Dermis microvascular lymphatic vessel endothelial cell (primary cell): Measurements from ENCODE around the gene MRPL11. TPM values are rescaled to one million over a fixed set of nuclear protein-coding genes. Genes with fewer than 3 reads are reported as not detected.
"Not testable (repeated sequence)": the region's sequence is repeated elsewhere in the genome, so short reads cannot be mapped to it uniquely, and the experiment has no call there.

ENCODE experiments used
- DNase-seq, 2 donors: peaks; one replicate each; pipeline versions ENCODE4 v3.0.0 to v3.0.0-alpha.2; 2010; ENCODE audit warnings: low read depth in 2 of 2
- total RNA-seq: library from RNA; depleted of rRNA; stranded (reverse); fragments of >200 nt; gene quantifications from 2 replicates; pipeline ENCODE4 v1.2.1, GENCODE V29; 2014

MRPL11 gene
- total RNA-seq, 1 donor from 2014 or later, result 37.5 TPM

DNA sequence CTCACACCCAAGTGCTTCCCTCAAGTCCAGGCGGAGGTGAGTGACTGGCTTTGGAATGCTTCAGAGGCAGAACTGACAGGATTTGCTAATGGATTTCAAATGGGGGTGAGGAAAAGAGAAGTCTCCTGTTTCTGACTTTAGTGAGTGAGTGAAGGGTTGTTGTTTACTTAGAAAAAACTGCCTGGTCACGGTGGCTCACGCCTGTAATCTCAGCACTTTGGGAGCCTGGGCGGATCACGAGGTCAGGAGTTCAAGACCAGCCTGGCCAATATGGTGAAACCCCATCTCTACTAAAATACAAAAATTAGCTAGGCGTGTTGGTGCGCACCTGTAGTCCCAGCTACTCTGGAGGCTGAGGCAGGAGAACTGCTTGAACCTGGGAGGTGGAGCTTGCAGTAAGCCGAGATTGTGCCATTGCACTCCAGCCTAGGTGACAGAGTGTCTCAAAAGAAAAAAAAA is 6.7 kb downstream of the MRPL11 start:
- not testable (repeated sequence) for DNase-seq

DNA sequence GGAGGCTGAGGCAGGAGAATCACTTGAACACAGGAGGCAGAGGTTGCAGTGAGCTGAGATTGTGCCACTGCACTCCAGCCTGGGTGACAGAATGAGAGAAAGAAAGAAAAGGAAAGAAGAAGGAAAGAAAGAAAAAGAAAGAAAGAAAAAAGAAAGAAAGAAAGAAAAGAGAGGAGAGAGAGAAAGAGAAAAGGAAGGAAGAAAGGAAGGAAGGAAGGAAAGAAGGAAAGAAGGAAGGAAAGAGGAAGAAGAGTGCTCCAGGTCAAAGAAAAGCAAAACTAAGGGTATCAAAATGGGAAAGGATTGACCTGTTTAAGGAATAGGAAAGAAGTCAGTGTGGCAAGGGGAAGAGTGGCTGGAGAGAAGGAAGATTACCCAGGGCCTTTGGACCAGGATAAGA is 7.4 kb downstream of the MRPL11 start:
- not testable (repeated sequence) for DNase-seq

DNA sequence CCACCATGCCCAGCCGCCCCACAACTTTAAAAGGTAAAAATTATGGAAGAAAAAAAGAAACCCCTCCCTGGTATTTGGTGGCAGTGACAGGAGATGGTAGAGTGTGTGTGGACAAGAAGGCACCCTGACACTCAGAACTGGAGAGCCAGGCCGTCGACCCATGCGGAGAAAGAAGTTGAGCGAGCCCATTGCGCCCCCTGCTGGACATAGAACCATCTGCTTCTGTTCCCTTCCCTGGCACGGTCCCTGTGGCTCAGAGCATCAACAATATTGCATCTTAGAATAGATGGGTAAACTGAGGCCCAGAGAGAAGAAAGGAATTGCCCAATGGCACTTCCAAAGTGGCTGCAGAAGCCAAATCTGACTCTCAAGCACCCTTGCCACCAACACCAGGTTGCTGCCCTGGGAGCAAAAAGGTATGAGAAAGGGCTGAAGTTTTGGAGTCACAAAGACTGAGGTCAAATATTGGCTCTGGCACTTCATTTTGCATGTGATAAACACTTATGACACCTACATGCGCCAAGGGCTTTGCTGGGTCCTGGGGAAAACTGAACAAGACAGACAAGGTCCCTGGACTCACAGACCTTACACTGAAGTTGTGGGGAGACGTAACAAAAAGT is 8.6 kb downstream of the MRPL11 start:
- DNase-seq, result peak; percentile 44 to 72

DNA sequence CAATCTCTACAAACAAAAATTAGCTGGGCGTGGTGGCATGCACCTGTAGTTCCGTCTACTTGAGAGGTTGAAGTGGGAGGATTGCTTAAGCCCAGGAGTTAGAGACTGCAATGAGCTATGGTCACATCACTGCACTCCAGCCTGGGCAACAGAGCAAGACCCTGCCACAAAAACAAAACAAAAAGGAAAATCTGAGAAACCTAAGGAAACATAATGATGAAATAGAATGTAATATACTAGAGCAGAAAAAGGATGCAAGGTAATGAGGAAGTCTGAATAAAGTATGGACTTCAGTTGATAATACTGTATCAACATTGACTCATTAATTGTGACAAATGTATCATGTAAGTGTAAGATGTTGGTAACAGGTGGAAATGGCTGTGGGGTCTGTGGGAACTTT is 9.7 kb downstream of the MRPL11 start:
- DNase-seq, result no peak

DNA sequence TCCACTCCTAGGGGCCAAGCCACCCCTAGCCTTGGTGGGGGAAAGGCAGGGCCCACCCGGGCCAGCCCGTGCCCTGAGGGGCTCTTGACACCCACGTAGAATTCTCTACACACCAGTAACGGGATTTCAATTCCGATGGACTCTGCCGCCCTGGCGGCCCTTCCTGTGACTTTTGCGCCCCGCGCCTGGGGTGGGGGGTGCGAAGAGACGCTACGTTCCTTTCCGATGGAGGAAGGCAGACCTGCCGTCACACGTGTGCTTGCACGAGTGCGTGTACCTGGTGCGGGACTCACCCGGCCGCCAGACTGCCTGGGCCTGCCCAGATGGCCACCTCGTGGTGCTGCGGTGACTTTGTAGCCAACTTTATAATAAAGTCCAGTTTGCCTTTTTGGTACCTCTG is 12.3 kb downstream of the MRPL11 start:
- no peak for DNase-seq

DNA sequence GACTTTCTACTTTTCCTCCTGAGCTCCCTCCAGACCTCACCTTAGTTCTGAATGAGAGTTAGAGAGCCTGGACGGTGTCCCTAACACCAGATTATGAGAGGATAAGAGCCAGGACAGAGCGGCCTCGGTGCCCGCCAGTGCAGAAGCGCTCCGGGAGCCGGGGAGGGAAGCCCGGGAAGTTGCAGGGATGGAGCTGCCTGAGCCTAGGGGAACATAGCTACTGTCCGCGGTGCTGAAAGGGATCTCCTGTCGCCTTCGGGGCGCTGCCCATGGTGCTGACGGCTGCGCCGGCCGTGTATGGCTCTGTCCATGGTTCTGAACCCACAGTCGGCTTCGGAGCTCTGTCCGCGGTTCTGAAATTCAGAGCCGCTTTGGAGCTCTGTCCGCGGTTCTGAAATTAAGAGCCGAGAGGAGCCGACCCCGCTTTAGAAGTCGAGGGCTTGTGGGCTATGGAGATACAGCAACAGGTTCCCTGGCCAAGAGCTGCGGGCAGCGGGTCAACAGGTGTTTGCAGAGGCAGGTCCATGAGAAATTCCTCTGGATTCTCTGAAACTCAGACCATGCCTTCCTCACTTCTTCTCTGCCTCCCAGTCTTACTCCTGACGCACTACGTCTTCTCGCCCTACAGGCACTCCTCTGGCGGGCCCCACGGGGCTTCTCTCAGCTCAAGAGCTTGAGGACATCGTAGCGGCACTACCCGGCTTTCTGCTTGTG is 17.0 kb downstream of the MRPL11 start:
- peak; percentile 77 to 88 for DNase-seq

DNA sequence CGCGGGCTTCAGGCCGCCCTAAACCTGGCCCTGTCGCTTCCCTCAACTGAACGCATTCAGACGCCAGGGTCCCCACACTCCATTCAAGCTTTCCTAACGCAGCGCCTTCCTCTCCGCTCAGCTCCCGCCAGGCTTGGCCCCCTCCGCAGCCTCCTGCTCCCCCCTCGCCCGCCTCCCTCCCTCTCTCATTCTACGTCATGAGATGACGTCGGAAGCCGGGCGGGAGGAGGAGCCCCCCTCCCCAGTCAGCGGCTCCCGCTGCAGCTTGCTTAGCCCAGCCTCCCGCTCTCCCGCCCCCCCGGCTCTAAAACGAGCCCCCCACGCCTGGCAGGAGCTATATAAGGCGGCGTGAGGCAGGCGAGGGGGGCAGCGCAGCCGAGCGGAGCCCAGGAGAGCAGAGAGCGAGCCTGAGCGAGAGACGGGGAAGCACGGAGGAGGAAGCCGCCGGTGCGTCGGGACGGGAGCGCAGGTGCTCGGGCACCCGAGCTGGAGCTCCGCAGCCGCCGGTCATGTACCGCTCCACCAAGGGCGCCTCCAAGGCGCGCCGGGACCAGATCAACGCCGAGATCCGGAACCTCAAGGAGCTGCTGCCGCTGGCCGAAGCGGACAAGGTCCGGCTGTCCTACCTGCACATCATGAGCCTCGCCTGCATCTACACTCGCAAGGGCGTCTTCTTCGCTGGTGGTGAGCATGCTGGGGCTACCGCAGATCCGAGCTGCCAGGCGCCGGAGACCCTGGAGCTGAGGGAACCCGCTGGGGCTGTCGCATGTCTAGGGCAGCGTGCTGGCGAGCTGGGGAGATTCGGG is 17.8 kb downstream of the MRPL11 start, which contains the start of gene NPAS4:
NPAS4 (plus strand) TSS at position 365 of the 806 bp plus-strand sequence; CDS start at position 510, 145 bp downstream.
- DNase-seq, result no peak

DNA sequence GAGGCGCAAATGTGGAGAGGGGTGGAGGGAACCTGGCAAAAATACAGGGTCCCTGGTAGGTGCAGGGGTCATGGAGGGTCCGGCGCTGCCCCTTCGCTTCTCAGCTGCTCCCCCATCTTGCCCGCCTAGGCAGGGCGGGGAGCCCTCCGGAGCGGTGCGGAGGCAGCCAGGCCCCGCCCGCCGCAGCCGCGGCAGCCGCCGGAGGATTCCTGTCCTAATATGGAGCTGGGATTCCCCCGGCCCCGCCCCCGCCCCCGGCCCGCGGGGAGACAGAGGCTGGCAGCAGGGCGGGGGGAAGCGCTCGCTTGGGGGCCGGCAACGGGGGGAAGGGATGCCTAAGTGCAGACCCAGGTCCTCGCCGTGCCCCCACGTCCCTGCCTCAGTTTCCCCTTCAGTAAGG is 18.8 kb downstream of the MRPL11 start:
- DNase-seq, result no peak

DNA sequence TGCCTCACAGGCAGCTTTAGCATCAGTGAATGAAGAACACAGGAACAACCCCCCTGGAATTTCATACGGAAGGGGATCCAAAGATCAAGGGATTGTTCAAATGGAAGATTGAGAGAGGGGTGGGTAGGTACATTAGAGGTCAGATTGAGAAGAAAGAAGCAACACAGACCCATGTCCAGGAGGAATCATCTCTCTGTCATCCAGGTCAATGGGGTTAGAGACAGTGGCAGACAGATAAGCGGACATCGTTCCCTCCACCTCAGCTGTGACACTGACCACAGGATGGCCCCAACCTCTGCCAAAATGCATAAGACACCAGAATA is 19.7 kb downstream of the MRPL11 start:
- no peak for DNase-seq

DNA sequence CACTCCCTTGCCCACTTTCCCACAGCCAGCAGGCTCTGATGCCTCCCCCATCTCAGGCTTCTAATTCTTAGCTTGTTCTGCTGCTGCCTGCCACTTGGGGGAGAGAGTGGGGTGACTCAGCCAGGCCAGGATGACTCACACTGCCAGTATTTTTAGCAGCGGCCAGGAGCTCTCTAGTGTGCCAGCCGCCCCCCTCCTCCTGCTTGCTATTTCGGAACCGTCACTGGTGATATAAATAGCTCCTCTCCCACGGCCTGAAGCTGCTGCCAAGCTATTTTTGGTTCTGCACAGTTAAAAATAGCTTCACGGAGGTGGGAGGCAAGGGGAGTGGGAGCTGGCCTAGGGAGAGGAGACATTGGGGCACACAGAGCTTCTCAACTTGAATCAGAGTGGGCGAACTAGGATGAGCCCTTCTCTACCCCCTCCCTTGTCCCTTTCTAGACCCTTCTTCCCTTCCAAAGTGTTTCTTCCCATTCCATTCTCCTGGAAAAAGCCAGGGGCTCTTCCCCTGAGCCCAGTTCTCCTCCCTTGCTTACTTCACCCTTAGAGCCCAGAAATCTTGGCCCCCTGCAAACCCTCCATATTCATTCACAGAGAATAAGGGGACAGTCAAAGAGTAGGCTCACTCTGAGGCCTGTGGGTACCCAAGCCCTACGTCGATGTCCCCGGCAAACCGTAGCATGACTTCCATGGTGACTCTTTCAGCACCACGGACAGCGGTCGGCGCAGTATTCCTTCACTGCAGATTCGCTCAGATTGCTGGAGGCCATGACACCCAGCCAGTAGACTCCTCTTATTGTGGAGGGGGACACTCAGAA is 20.3 kb downstream of the MRPL11 start:
- peak; percentile 30 to 70 for DNase-seq

DNA sequence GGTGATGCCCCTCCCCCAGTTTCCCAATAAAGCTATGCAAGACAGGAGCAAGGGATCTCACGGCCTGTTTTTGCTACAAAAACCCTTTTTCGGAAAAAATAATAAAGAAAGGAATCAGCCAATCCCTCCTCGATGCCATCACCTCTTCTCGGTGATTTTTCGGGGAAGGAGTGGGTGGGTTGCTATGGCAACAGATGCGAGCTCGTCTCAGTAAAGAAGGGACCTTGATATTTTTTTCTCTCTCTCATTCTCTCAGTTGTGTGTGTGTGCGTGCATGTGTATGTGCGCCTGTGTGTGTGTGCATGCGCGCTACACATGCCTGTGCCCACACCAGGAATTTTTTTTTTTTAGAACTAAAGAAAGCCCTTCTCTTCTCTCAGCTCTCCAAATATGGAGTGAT is 21.6 kb downstream of the MRPL11 start:
- DNase-seq, result no peak

DNA sequence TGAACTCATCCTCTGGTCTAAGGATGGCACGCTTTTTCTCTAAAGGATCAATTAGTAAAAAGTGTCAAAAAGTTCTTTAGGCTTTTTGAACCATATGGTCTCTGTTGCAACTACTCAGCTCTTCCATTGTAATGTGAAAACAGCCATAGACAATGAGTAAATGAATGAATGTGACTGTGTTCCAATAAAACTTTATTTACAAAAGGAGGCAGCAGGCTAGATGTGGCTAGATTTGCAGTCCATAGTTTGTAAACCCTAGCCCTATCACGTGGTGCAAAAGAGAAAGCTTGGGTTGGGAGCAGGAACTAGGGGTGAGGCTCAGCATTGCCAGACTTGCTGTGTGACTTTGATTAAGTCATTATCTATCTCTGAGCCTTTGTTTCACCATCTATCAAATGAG is 23.2 kb downstream of the MRPL11 start:
- DNase-seq, result no peak

DNA sequence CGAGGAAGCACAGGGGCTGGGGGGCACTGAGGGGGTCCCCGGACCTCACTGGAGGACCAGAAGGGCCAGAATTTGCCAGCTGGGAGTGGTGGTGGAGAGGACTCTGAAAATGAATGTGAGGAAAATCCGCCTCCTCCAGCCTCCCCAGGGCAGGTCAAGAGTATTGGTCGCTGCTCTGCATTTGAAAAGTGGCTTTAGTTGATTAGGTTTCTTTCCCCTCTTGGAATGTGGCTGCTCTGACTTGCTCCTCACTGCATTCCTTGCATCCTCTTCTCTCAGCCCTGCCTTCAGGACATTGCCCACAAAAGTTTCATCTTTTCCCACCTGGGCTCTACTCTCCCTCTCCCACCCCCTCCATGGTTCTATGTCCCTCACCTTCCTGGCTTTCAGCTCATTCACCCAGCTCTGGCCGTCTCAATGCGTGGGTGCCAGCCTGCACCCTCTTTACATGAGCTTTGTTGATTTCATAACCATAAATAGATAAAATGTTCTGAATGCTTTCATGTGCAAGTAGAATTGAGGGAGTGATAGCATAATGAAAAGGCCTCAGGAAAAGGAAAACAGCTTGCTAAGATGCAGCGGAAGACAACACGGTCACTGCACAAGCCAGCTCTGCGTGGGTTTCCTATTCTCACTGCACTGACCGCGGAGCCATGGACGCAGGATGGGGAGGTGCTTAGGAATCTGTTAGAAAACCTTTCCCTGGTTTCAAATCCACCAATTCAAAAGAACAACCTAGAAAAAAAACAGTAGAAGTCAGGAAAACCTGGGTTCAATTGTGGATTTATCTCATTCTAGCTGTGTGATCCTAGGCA is 24.3 kb downstream of the MRPL11 start:
- DNase-seq, result no peak

DNA sequence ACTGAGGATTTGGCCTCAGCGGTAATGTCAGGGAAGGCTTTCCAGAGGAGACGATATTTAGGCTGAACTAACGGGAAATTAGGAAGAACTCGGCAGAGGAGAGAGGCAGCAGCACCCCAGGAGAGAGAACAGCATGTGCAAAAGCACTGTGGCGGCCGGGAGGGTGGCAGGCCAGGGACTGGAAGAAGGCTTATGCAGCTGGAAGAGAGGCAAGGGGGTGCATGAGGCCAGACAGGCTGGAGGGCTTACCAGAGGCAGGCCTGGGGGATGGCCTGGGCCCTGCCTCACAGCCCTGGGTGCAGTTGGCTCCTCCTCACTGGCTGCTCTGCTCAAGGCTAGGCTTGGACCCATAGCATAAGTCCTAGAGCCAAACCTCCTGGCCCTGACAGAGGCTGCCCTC is 25.5 kb downstream of the MRPL11 start:
- no peak for DNase-seq

DNA sequence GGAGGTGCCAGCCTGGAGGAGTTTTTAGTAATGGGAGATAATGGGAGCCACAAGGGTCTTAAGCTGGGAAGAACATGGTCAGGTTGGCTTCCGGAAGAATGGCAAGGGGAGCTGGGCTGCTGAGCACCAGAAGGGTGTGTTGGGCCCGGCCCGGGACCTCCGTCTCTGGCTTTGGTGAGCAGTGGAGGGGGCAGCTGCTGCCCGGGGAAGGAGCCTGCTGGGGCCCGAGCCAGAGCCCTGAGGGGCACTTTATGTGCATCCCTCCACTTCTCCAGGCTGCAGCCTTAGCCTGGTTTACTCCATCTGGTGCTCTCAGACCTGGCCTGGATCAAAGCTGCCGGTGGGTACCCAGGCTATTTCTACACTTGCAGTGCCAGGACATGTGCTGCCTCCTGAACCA is 26.5 kb downstream of the MRPL11 start:
- no peak for DNase-seq

DNA sequence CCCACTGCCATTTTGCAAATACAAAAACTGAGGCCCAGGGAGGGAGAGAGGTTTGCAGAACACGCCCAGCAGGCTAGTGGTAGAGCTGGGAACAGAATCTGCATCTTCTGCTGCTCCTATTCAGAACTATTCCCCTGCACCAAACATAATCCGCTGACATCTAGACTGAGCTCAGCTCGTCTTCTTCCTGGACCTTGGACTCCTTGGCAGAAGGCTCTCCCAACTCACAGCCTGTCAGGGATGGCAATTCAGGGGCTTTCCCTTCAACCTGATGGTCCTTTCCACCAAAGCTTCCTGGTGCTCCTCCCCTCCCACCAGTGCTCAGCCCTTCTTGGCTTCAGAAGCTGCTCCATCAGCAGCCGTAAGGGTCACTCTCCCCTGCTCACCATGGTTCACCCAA is 27.3 kb downstream of the MRPL11 start:
- no peak for DNase-seq

DNA sequence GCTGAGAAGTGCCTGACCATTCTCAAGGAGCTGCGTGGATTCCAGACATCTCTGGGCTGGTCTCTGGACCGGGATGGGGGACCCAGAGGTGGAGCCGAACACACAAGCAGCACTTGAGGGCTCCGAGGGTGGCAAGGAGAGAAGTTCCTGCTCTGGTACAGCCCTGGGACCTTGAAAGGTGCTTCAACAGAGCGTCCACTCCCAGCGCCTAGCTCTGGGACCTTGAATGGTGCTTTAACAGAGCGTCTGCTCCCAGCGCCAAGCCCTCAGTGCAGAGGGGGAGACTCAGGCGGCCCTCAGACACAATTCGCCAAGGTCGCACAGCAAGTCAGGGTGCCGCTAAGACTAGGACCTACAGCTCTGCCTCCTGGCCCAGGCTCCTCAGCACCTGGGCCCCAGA is 28.5 kb downstream of the MRPL11 start:
- DNase-seq, result no peak

DNA sequence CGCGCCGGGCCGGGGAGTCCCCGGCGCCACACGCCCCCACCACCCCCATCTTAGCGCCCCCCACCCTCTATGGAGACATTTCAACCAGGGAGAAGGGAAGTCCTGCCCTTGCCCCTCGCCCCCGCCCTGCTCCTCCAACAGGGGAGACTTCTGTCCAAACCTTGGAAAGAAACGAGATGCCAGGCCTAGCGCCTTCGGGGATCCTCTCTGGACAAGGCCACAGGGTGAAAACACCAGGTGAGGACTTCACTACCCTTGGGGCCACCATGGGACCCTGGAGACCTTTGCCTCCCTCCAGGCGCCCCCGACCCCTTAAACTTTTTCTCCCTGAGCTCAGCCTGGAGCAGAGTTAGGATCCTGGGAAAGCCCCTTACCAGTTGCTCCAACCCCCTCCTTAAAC is 29.4 kb downstream of the MRPL11 start:
- DNase-seq, result no peak

DNA sequence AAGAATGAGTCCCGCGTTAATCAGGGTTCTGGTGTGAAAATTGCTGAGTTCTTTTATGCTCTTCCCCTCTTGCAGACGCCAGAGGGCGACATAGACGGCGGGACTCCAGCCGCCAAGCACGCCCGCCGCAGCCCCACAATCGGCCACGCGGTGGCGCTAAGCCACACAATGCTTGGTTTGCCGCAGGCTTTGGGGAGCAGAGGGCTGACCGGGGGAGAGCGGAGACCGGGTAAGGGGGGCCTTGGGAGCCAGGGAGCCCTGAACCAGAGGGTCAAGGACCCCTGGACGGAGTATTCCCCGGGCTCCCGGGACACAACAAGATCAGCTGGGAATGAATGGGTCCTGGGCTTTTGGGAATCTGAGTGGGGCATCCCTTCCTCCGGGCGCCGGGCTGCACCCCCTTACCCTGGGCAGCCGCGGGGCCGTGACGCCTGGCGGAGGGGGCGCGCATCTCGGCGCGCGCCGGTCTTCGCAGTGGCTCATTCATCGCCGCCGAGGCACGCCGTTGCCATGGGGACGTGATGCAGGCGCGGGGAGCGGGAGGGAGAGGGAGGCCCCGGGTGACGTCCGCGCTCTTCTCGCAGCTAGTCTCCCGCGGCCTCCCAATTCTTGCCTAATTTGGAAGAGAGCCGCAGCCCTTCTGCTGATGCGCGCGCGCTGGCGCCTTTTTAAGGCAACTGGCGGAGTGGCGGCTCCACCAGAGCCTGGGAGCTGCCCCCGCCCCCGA is 30.0 kb downstream of the MRPL11 start:
- peak; percentile 62 to 81 for DNase-seq

DNA sequence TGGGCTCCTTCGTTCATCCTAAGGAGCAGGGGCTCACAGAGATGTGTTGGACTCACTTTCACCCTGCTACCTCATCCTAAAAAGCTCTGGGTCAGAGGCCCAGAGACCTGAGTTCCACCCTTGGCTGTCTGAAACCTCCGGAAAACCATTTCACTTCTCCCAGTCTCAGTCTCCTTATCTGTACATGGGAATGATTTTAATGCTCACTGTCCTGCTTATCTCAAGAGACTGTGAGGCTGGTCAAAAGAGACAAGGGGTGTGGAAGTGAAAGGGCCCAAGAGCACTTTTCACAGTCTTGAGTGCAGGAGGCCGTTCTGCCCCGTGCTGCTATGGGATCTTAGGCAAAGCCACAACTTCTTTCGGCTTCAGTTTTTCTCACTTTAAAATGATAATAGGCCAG is 31.0 kb downstream of the MRPL11 start:
- no peak for DNase-seq
